GM19372 (cell line): ENCODE results near the gene RAB27B.

Experiments used
- ATAC-seq: cut with Tn5 transposase; IDR thresholded peaks from one replicate; pipeline ENCODE4 v1.9.1; 2021; ENCODE audit warnings: mild to moderate bottlenecking, low read depth, moderate library complexity; ENCODE audit not compliant: unreplicated experiment

The RAB27B gene

DNA sequence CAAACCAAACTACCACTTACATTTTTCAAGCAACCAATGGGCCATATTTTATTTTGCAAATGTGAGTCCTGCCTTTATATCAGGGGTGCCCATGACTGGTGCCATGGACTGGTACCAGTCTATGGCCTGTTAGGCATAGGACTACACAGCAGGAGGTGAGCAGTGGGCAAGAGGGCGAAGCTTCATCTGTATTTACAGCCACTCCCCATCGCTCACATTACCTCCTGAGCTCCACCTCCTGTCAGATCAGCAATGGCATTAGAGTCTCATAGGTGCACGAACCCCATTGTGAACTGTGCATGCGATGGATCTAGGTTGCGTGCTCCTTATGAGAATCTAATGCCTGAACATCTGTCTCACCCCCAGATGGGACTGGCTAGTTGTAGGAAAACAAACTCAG is 77.4 kb downstream of the RAB27B start:
- ATAC-seq = no peak

DNA sequence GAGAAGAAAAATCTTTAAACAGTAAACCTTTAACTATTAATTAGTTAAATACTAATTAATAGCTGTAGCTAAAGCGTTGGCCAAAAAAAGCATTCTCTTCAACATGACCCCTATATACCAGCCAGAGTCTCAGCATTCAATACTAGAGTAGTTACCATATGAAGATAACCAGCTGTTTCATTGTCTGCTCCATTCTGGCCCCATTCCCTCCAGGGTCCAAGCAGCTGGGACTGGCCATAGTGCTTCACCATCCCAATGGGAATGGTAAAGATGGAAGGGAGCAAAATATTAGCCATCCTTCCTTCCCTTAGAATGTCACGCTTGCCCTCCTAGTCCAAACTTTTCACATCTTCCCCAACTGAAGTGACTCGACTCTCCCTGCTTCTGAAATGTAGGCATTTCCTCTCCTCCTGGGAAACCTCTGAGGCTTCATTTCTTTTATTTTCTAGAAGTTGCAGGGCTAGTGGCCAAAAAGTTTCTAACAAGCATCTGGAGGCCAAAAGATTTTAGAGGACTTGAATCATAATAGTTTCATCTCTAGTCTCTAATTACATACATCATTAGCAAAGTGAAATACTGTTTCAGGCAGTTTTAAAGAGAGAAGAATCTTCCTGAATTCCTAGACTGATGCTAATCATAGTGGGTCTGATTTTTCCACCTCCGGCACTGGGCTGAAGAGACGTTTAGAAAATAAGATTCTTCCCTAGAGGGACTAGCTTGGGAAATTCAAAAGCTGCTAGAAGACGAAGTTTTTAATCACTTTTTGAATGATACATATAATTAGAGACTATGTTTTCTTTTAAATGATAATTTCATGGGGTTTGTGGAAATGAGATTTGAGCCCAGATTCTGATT is 78.3 kb downstream of the RAB27B start:
- no peak for ATAC-seq

DNA sequence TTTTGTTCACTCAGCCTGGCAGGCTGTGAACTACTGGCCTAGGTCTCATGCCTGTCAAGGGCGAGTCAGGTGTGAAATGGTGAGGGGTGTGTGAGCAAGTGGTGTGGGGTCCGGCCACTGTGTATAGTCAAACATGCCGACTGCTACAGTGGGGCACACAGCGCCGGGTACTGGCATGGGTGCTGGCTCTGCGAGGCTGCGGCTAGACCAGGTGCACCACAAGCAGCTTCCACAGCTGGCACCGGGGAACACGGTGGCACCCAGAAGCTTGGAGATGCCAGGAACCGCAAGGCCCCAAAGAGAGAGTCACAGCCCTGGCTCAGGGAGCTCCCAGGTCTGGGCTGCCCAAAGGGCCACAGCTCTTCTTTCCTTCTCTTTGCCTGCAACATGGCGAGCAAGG is 81.3 kb downstream of the RAB27B start:
- ATAC-seq = no peak

DNA sequence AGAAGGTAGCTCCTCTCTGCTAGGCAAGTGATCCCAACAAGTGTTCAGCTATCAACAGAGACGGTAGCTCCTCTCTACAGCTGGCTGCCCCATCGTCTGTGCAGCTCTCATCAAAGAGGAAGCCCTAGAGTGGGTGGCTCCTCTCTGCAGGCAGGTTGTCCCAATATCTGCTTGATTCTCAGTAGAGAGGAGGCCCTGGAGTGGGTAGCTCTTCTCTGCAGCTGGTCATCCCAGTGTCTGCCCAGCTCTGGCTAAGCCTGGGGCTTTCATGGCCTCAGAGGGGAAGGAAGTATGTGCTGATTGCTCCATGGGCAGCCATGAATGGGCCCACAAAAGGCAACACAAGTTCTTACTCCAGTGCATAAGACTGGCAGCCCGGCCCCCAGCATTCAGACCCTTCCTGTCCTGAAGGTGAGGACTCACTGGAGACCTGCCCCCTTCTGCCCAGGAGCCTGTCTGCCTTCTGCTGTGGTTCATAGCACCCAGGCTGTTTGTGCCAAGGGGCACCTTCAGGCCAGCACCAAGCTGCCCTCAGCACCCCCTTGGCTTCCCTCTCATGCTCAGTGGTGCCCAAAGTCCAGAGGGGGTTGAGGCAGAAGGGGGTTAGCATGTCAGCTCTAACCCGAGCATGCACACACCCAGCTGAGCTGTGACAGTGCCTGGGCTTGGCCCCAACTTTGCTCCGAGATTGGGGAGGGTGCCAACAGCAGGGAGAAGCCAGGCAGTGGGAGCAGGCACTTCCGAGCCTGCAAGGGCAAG is 82.1 kb downstream of the RAB27B start:
- no peak for ATAC-seq

DNA sequence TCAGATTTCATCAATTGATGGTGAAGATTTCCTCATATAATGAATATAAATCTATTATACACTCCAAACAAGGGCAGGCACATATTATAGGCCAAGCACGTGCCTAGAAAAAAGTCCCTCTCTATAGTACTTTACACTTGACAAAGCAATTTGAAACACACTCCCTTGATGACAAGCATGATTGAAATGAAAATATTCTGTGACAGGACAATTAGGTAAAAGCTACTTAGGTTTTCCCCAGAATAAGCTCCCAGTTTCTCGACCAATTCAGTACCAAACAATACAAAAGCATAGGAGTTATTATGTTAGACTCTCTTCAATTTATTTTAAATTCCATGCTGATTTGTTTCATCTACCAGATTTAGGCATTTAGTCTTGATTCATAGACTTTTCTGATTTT is 83.3 kb downstream of the RAB27B start:
- ATAC-seq = no peak

DNA sequence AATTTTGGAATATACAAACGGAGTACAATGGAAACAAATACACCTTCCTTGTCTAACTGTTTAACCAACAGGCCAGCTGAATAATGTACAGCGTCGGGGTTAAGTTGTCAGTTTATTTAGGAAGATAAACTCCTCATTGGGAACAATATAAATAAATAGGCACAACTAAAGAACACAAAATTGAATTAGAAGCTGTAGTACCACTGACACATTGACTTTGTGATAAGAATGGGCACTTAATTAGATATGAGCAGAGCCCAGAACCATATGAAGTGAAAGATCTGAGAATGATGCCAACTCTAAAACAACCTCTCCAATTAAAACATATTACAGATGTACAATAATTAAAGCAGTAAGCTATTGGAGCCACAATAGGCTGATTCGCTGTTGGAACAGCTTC is 86.5 kb downstream of the RAB27B start:
- ATAC-seq = no peak

DNA sequence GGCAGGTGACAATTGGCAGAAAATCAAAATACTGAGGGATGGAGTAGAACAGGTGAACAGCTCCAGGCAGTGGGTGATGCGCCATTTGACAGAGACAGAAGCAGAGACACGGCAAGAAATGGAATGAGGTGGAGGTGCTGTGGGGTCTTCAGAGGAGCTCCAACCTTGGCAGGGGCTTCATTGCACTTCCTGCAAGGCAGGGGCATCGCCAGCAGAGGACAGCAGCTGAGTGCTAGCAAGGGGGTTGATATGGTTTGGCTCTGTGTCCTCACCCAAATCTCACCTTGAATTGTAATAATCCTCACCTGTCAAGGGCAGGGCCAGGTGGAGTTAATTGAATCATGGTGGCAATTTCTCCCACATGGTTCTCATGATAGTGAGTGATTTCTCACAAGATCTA is 88.2 kb downstream of the RAB27B start:
- ATAC-seq = no peak

DNA sequence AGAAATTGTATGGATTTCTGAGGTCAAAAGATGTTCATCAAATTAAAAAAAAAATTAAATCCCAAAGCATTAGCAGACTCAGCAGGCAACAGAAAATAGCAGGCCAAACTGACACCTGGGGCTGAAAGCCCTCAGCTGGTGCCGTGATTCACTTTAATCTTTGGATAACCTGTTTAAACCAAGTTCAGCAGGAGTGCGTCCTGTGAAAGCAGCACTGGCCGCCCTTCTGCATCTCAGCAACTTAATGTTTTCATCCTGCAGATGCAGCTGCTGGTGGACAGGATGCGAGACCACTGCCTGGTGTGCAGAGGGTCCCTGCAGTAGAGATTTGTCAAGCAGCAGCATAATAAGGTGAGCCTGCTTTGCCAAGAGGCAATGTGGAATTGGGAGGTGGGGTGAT is 89.8 kb downstream of the RAB27B start:
- no peak for ATAC-seq

DNA sequence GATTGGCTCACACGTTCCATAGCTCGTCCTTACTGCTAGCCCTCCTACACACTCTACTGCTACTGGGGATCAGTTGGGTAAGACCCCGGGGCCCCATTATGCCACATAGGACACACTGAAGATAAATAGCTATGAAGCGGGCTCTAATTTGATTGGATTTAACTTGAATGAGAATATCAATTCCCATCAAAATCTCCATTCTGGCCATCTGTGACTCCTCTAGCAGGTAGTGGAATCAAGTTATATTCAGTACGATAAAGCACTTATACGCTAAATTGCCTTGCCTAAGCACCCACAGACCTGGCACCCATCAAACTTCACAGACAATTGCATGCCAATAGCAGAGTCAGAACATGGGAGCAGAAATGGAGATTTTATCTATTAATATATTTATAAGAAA is 91.1 kb downstream of the RAB27B start:
- ATAC-seq = no peak

DNA sequence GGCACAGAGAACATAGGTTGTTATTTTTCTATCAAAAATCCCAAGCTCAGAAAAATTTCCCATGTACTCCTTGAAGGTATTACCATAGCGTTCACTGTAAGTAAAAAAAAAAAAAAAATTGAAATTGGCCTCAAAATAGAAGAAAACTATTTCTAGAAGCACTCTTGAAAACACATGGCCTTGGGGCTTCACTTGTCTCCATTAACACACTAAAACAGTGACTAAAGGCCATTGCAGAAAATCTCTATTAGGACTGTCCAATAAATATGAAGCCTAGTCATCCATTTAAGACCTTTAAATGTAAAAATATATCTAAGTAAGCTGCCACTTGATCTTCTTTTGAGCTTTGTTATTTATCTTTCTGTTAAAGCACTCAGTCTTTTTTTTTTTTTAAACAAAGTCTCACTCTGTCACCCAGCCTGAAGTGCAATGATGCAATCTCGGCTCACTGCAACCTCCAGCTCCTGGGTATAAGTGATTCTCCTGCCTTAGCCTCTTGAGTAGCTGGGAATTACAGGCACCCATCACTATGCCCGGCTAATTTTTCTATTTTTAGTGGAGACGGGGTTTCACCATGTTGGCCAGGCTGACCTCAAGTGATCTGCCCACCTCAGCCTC is 95.2 kb downstream of the RAB27B start:
- ATAC-seq = no peak

DNA sequence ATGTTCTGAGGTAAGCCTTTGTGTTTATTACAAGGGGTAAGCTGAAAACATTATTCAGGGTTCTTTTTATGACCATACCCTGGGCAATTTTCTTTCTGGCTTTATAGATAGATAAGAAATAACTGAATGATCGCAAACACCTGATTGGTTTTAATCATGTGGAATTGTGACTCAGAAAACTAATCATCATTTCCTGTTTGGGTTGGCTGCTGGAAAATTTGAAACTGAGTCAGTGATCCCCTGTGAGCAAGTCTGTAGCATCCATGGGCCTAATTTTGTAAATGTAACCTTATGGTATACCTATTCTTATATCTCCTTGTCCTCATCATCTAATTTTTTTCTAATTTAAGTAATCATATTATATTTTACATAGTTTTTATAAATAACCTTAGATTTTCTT is 96.7 kb downstream of the RAB27B start:
- ATAC-seq = no peak

DNA sequence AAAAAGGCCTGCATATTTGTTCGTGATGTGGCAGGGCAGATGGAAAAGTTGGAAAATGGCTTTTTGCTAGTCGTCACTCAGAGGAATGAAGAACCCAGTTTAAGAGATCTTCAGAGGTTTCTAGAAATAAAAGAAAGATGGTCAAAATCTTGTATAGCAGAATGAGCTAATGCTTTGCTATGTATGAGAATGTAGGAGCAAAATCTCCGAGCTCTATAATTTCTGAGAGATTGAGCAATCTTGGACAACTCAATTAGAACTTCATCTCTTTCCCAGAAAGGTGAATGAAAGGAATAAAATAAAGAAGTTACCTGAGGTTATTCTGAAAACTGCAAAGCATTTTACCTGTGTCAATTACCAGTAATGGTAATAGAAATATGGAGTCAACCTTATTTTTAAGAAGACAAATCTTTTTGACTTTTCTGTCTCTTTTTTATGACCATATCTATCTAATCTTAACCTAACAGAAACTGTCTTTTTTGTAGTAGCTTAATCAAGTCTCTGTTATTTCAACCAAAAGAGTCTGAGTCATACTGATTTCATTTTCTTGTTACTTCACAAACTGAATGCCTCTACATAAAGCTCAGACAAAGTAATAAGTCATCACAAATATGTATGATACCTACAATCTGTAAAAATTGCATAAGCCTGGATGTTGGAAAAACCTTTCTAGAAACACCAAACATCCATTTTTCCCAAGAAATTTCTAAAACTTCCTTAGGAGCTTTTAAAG is 98.5 kb downstream of the RAB27B start:
- ATAC-seq = no peak

DNA sequence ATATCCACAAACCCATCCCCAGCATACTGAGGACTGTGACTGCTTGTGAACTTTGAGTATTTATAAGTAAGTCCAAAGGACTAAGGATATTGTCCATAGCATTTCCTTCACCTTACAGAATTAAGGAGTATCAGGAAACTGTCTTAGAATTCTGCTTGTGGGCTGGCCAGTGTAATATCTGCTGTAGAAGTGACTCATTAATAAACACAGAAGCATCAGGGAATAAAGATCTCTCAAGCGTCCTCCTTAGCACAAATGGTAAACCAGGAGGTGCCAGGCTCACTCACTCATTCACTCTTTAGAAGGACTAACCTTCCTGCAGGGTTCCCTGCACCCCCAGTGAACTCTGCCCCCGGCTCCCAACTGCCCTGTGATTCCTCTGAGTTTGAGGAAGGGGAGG is 100.0 kb downstream of the RAB27B start:
- no peak for ATAC-seq

DNA sequence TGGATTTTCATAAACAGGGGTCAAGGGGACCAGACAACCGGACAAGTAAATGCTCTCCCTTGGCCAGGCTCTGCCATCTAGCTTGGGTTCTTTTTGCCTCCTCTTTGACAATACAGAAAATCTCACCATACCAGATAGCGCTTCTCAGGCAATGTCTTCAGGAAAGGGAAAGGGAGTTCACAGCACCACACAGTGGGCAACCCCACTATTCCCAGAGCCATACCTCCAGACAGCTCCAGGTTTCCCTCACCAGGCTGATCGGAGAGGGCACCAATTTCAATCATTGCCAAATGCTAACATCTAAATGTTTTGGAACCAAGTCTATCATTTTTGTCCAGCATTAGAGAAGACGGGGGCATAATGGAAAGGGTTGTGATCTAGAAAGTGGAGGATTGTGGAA is 102.9 kb downstream of the RAB27B start:
- no peak for ATAC-seq

DNA sequence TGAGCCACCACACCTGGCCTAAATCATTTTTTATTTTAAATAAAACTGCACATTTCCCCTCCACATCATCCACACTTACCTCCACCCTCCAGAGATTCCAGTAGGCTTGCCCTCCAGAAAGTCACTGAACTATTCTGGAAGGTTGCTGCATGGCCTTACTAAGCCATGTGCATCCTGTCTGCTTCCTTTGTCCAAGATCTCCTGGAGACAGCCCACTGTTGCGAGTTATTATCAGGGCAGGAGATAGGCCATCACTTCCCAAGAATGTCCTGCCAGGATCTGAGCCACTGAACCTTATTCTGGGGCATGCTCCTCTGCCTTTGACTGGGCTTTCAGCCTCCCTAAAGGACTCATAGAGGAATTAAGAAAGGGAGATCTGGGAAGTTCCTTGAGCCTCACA is 104.2 kb downstream of the RAB27B start:
- no peak for ATAC-seq

DNA sequence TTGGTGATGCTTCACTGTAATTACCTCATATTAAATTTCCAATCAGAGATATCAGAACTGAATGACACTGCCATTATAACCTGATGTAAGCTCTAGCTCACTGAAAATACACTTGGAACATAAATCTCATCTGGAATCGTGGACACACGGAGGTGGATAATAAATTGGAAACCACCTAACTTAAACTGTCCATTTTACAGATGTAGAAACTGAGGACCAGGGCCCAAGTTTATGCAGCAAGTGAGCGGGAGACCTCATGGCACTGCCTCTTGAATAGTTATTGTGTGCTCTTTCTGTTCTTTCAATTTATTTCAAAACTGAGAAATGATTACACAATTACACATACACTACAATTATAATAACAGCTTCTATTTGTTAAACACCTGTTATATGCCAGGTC is 110.2 kb downstream of the RAB27B start:
- ATAC-seq = no peak

DNA sequence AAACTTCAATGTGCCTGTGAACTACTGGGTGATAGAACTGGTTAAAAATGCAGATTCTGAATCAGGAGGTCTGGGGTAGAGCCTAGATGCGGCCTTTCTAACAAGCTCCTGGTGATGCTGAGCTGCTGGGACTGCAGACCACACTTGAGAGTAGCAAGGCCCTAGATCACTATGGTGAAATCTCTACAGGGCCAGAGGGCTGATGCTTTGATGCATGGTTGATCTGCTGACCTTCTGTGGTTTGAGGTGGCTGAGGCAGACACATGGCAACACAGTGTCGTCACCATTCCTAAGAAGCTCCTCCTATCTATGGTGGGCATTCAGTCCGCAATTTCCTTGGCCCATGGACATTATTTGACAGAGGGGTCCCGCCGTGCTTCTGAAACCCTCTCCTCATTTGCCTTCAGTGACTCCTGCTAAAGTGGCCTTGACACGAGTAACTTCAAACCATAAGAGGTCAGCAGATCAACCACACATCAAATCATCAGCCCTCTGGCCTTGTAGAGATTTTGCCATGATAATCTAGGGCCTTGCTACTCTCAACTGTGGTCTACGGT is 111.2 kb downstream of the RAB27B start:
- no peak for ATAC-seq

DNA sequence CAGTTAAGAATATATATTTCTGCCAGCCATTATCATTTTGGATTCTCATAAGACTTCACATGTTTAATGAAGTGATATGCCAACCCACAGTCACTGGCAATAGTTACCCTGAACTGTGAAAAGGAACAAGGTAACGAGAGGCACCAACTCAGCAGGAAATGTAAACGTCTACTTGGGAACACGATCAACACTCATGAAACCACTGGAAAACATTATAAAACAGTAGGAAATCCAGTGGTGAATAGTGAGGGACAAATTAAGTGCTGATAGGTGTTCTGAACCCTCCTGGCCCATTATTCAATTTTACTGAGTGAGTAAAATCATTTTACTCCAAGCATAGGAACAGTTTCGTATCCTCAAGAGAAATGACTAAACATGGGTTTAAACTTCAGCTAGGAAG is 113.9 kb downstream of the RAB27B start:
- no peak for ATAC-seq

DNA sequence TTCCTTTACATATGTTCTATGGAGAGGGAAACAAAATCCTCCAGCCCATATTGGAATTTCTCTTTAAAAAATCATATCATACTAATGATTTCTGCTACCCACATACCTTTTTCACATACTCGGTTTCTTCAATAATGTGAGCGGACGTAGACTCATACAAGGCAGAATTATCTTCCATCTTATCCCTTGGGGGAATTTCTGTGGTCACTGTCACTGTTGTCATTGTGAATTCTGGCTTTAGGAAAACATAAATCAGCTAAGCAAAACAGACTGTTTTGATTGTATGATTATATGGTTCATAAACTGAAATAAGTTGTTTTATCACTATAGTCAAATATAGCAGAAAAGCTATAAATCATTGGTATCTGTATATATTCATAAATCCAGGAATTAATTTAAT is 114.3 kb downstream of the RAB27B start:
- ATAC-seq = no peak
